Urothelium cell line (cell line): Measurements from ENCODE around the gene DMWD.
"Not testable (repeated sequence)": the region's sequence is repeated elsewhere in the genome, so short reads cannot be mapped to it uniquely, and the experiment has no call there.

Experiments
- DNase-seq: peaks from one replicate; pipeline ENCODE4 v3.0.0; 2011; ENCODE audit warnings: low spot score, mixed read lengths
- FAIRE-seq: peaks from 2 replicates; lab custom pipeline; 2011; peaks lifted over from hg19 to GRCh38; lab: Jason Lieb, UNC

DMWD gene

GRCh38 chr19:45757695-45758094 lies 35.0 kb downstream of the DMWD start:
- no peak for FAIRE-seq

GRCh38 chr19:45754323-45754722 lies 38.3 kb downstream of the DMWD start:
- DNase-seq = no peak
- no peak for FAIRE-seq

More at GRCh38 chr19:45757695-45758094, 35.0 kb downstream of the DMWD start:
- no peak for DNase-seq

GRCh38 chr19:45753548-45753947 lies 39.1 kb downstream of the DMWD start:
- FAIRE-seq = no peak
- DNase-seq = no peak

- no peak for DNase-seq
- no peak for FAIRE-seq
Measured at GRCh38 chr19:45752639-45753038, 40.0 kb downstream of the DMWD start.

- not testable (repeated sequence) for FAIRE-seq, DNase-seq
Measured at GRCh38 chr19:45751483-45751882, 41.2 kb downstream of the DMWD start.

- no peak for DNase-seq
- no peak for FAIRE-seq
Measured at GRCh38 chr19:45747513-45747912, 45.1 kb downstream of the DMWD start.

GRCh38 chr19:45746866-45747265 lies 45.8 kb downstream of the DMWD start:
- no peak for DNase-seq
- no peak for FAIRE-seq

GRCh38 chr19:45745606-45746005 lies 47.0 kb downstream of the DMWD start:
- FAIRE-seq (no peak), DNase-seq (no peak)

GRCh38 chr19:45742969-45743368 lies 49.7 kb downstream of the DMWD start:
- FAIRE-seq (no peak), DNase-seq (no peak)

GRCh38 chr19:45739498-45740439 lies 52.9 kb downstream of the DMWD start:
- no peak for FAIRE-seq
- DNase-seq = no peak

- DNase-seq = no peak
- no peak for FAIRE-seq
Measured at GRCh38 chr19:45733160-45733810, 59.4 kb downstream of the DMWD start, which contains the start of gene MEIOSIN. Gene MEIOSIN (plus strand): TSS chr19:45733439. CDS start chr19:45735377, 1,938 bp downstream.
